GM06990 (cell line): ENCODE results near the gene TRAF3.

Experiments used
- DNase-seq: peaks from one replicate; pipeline ENCODE4 v3.0.0-alpha.2; 2011; ENCODE audit not compliant: insufficient read length; ENCODE audit errors: extremely low read depth
- H3K27me3 ChIP-seq: replicated peaks from 2 replicates; pipeline ENCODE4 v1.6.0; 2011; ENCODE audit warnings: low read length; ENCODE audit not compliant: control insufficient read depth, insufficient read depth
- H3K36me3 ChIP-seq: 2 replicates; pipeline ENCODE4 v1.5.1; 2011; ENCODE audit warnings: low read length; ENCODE audit not compliant: control insufficient read depth, insufficient read depth
- H3K4me3 ChIP-seq: replicated peaks from 2 replicates; pipeline ENCODE4 v1.5.1; 2011; ENCODE audit warnings: low read depth, mild to moderate bottlenecking, control low read depth, low read length
- CTCF ChIP-seq: IDR thresholded peaks from 2 replicates; pipeline ENCODE4 v1.5.1; 2011; ENCODE audit warnings: low read length, control low read depth, mild to moderate bottlenecking, inconsistent platforms; ENCODE audit not compliant: insufficient read depth, poor library complexity, severe bottlenecking

Gene TRAF3

GRCh38 chr14:102810523-102810922 is 33.3 kb downstream of the TRAF3 start:
- H3K27me3 ChIP-seq, result no peaks in the 10 kb centered on the region
- DNase-seq, result no peak
- TF ChIP-seq CTCF, result no peak
- no peak overlapping the region for H3K4me3 ChIP-seq
- peaks cover 8% of the 10 kb centered on the region for H3K36me3 ChIP-seq

DNA sequence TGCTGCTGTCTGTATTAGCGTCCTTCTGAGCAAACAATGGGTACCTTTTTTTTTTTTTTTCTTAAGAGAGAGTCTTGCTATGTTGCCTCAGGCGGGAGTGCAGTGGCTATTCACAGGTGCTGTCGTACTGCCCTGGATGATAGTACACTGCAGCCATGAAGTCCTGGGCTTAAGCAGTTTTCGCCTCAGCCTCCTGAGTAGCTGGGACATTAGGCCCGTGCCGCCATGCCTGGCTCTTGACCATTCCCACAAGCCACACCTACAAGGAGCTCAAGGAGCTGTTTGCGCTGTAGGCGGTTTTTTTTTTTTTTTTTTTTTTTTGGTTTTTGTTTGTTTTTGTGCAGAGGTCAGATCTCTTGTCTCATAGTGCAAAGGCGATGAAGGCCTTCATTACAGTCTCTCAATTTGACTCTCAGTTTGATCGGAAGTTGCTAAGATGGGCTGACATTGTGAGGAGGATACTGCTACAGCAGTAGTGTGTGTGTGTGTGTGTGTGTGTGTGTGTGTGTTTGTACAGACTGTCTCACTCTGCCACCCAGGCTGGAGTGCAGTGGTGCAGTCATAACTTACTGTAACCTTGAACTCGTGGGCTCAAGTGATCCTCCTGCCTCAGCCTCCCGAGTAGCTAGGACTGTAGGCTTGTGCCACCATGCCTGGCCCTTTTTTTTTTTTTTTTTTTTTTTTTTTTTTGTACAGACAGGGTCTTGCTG is 34.2 kb downstream of the TRAF3 start:
- H3K27me3 ChIP-seq, result no peaks in the 10 kb centered on the region
- no peak overlapping the region for H3K4me3 ChIP-seq
- no peak for TF ChIP-seq CTCF
- no peak for DNase-seq
- H3K36me3 ChIP-seq, result peaks cover 6% of the 10 kb centered on the region

GRCh38 chr14:102811971-102812370 is 34.7 kb downstream of the TRAF3 start:
- Histone ChIP-seq H3K36me3 (peaks cover 3% of the 10 kb centered on the region), H3K27me3 (no peaks in the 10 kb centered on the region), H3K4me3 (no peak overlapping the region)
- no peak for TF ChIP-seq CTCF
- DNase-seq, result no peak

- H3K27me3 ChIP-seq, result no peaks in the 10 kb centered on the region
- H3K36me3 ChIP-seq, result peaks cover 3% of the 10 kb centered on the region
- no peak for DNase-seq
- TF ChIP-seq CTCF, result no peak
- no peak overlapping the region for H3K4me3 ChIP-seq
These were observed 36.4 kb downstream of the TRAF3 start for GRCh38 chr14:102813691-102814090.

- Histone ChIP-seq H3K4me3 (no peak overlapping the region), H3K36me3 (peaks cover 2% of the 10 kb centered on the region; the same call in 1 of the 2 replicates), H3K27me3 (no peaks in the 10 kb centered on the region)
- DNase-seq, result no peak
- no peak for TF ChIP-seq CTCF
These were observed 40.1 kb downstream of the TRAF3 start for GRCh38 chr14:102817318-102817717.
